Heart left ventricle (tissue), 13 donors: ENCODE results near the gene PLAA.

ENCODE experiments used
- CTCF ChIP-seq, 12 donors: fragments of 200-600 bp; sonication (generic) in 4 of 12; IDR thresholded peaks; one replicate each; pipeline versions ENCODE4 v1.5.0 to v1.8.0; 2018 to 2022; ENCODE audit warnings: antibody characterized with exemption in 12 of 12, mild to moderate bottlenecking in 5 of 12
- POLR2A ChIP-seq, 2 donors: fragments of 450-650 bp; IDR thresholded peaks; one replicate each; pipeline ENCODE4 v1.6.1; 2017; ENCODE audit warnings: antibody characterized with exemption in 2 of 2, mild to moderate bottlenecking in 2 of 2, moderate library complexity in 2 of 2
- donor health status: ischemic (EF 13 %, LVEDD 7.1; RV severe dilation, severe dysfunction).
- donor health status: DM: no; HTN: yes; CAD: no.
- donor health status: DM: no; HTN: no; CAD: no.
- donor health status: ischemic (EF 25% LVEDD 6.9; RV normal size, moderate dysfunction).
- donor health status: ischemic (EF 25% LVEDD 5.7; RV mildly dilated, moderate dysfunction).
- donor health status: ischemic (EF 35%, LVEDD 5.7; RV mildly dilated, moderate dysfunction).
- donor health status: nonischemic (EF 11% LVEDD 7.7; RV severe dilation, severe dysfunction).
- donor health status: DM: yes; HTN: yes; CAD: no.
- donor health status: PGD.
- donor health status: ischemic (EF 29% LVEDD 5.4; RV normal size, mild dysfunction).
- donor health status: nonischemic (EF 23%, LVEDD 6.1; RV moderate dilation, normal function).

- TF ChIP-seq CTCF (IDR thresholded peaks at IDR 0.05) (no peak), POLR2A (IDR thresholded peaks at IDR 0.05) (no peak)
Measured at GRCh38 chr9:26919698-26920097, 27.3 kb downstream of the PLAA start.
